Mesendoderm (in vitro differentiated cells): Measurements from ENCODE around the gene ZNF57.
"Not testable (repeated sequence)": the region's sequence is repeated elsewhere in the genome, so short reads cannot be mapped to it uniquely, and the experiment has no call there.

Source experiments
- DNase-seq: peaks from one replicate; pipeline ENCODE4 v3.0.0; 2013
- H2AK5ac ChIP-seq: 2 replicates; pipeline ENCODE4 v1.6.1; 2013; ENCODE audit warnings: low read length, inconsistent platforms
- H2BK120ac ChIP-seq: 2 replicates; pipeline ENCODE4 v1.6.1; 2013; ENCODE audit warnings: low read depth, mild to moderate bottlenecking, low read length, moderate library complexity, mixed read lengths
- H2BK15ac ChIP-seq: replicated peaks from 2 replicates; pipeline ENCODE4 v1.6.1; 2013; ENCODE audit warnings: low read depth, mild to moderate bottlenecking, moderate library complexity
- H2BK5ac ChIP-seq: 2 replicates; pipeline ENCODE4 v1.6.1; 2013; ENCODE audit warnings: low read length, inconsistent platforms
- H3K18ac ChIP-seq: 2 replicates; pipeline ENCODE4 v1.6.1; 2013; ENCODE audit warnings: mild to moderate bottlenecking, low read length, mixed read lengths
- H3K23ac ChIP-seq: one replicate; pipeline ENCODE4 v1.6.1; 2013; ENCODE audit warnings: low read length
- H3K27ac ChIP-seq: 2 replicates; pipeline ENCODE4 v1.5.1; 2013; ENCODE audit warnings: low read depth, mild to moderate bottlenecking, inconsistent platforms, low read length, moderate library complexity
- H3K27me3 ChIP-seq: 2 replicates; pipeline ENCODE4 v1.6.1; 2013; ENCODE audit warnings: low read length, control low read depth, mild to moderate bottlenecking, inconsistent platforms; ENCODE audit not compliant: insufficient read depth, poor library complexity
- H3K36me3 ChIP-seq: 2 replicates; pipeline ENCODE4 v1.6.1; 2013; ENCODE audit warnings: low read length, inconsistent platforms; ENCODE audit not compliant: control insufficient read depth, insufficient read depth
- H3K4ac ChIP-seq: one replicate; pipeline ENCODE4 v1.6.1; 2013; ENCODE audit warnings: low read depth, mild to moderate bottlenecking, low read length, moderate library complexity
- H3K4me1 ChIP-seq: 2 replicates; pipeline ENCODE4 v1.6.1; 2013; ENCODE audit warnings: low read depth, low read length, inconsistent platforms; ENCODE audit not compliant: control insufficient read depth
- H3K4me2 ChIP-seq: 2 replicates; pipeline ENCODE4 v1.6.1; 2013; ENCODE audit warnings: low read length
- H3K4me3 ChIP-seq: 2 replicates; pipeline ENCODE4 v1.5.1; 2013; ENCODE audit warnings: mild to moderate bottlenecking, low read length
- H3K56ac ChIP-seq: one replicate; pipeline ENCODE4 v1.6.1; 2013; ENCODE audit warnings: low read length
- H3K79me1 ChIP-seq: 2 replicates; pipeline ENCODE4 v1.6.1; 2013; ENCODE audit warnings: low read length, inconsistent platforms
- H3K79me2 ChIP-seq: 2 replicates; pipeline ENCODE4 v1.6.1; 2013; ENCODE audit warnings: mild to moderate bottlenecking, low read length; ENCODE audit not compliant: control insufficient read depth, insufficient read depth
- H3K9ac ChIP-seq: 2 replicates; pipeline ENCODE4 v1.6.1; 2013; ENCODE audit warnings: low read length, inconsistent platforms
- H4K5ac ChIP-seq: one replicate; pipeline ENCODE4 v1.6.1; 2013; ENCODE audit warnings: low read length
- H4K8ac ChIP-seq: one replicate; pipeline ENCODE4 v1.6.1; 2013; ENCODE audit warnings: low read depth, mild to moderate bottlenecking, control low read depth, low read length, moderate library complexity
- WGBS: extraction: QIAGEN DNeasy Blood & Tissue Kit; methylation state at CpG from one replicate; pipeline ENCODE4 v1.1.7; 2013; ENCODE audit warnings: low lambda C conversion rate, missing lambda C conversion rate; ENCODE audit not compliant: insufficient coverage; ENCODE audit errors: extremely low coverage; 5-methylcytosine and 5-hydroxymethylcytosine counted together

ZNF57 gene

GRCh38 chr19:2869618-2870017, 31.1 kb upstream of the ZNF57 start:
- H2BK5ac ChIP-seq = no peak overlapping the region
- no CpG with 5 or more reads among the region's 10 CpGs for WGBS
- no peak overlapping the region for H4K8ac ChIP-seq
- H3K56ac ChIP-seq = no peak overlapping the region
- no peak overlapping the region for H3K4me2 ChIP-seq
- H4K5ac ChIP-seq = no peak overlapping the region
- H3K23ac ChIP-seq = no peak overlapping the region
- H3K27me3 ChIP-seq = no peaks in the 10 kb centered on the region
- no peak overlapping the region for H3K27ac ChIP-seq
- H3K36me3 ChIP-seq = no peaks in the 10 kb centered on the region
- no peak overlapping the region for H2BK120ac ChIP-seq
- H2AK5ac ChIP-seq = no peak overlapping the region
- H3K4ac ChIP-seq = no peak overlapping the region
- no peaks in the 10 kb centered on the region for H3K79me1 ChIP-seq
- DNase-seq = no peak
- H3K9ac ChIP-seq = no peak overlapping the region
- no peaks in the 10 kb centered on the region for H3K4me1 ChIP-seq
- no peak overlapping the region for H2BK15ac ChIP-seq
- H3K4me3 ChIP-seq = no peak overlapping the region
- H3K79me2 ChIP-seq = no peaks in the 10 kb centered on the region
- H3K18ac ChIP-seq = no peak overlapping the region

GRCh38 chr19:2872175-2872574, 28.6 kb upstream of the ZNF57 start:
- WGBS = no CpG with 5 or more reads among the region's 11 CpGs

GRCh38 chr19:2877398-2878331, 23.1 kb upstream of the ZNF57 start:
- no peak overlapping the region for H2AK5ac ChIP-seq
- no peak overlapping the region for H3K23ac ChIP-seq
- H3K27ac ChIP-seq = no peak overlapping the region
- no peak overlapping the region for H3K9ac ChIP-seq
- no peaks in the 10 kb centered on the region for H3K79me2 ChIP-seq
- H4K8ac ChIP-seq = no peak overlapping the region
- no peak overlapping the region for H3K4me3 ChIP-seq
- H4K5ac ChIP-seq = no peak overlapping the region
- H3K36me3 ChIP-seq = no peaks in the 10 kb centered on the region
- no peak overlapping the region for H3K18ac ChIP-seq
- no peak for DNase-seq
- no peak overlapping the region for H2BK120ac ChIP-seq
- no peak overlapping the region for H2BK15ac ChIP-seq
- no peaks in the 10 kb centered on the region for H3K79me1 ChIP-seq
- no peak overlapping the region for H3K4ac ChIP-seq
- no peaks in the 10 kb centered on the region for H3K4me1 ChIP-seq
- H3K56ac ChIP-seq = no peak overlapping the region
- no CpG with 5 or more reads among the region's 32 CpGs for WGBS
- no peaks in the 10 kb centered on the region for H3K27me3 ChIP-seq
- H3K4me2 ChIP-seq = no peak overlapping the region
- no peak overlapping the region for H2BK5ac ChIP-seq

More at GRCh38 chr19:2872175-2872574, 28.6 kb upstream of the ZNF57 start:
- H2BK15ac ChIP-seq, H3K27ac ChIP-seq, H3K4me1 ChIP-seq, H2AK5ac ChIP-seq, H2BK5ac ChIP-seq, H3K79me1 ChIP-seq, H4K8ac ChIP-seq, H3K36me3 ChIP-seq, H3K4ac ChIP-seq, H4K5ac ChIP-seq, H3K18ac ChIP-seq, H3K9ac ChIP-seq, H3K56ac ChIP-seq, H3K79me2 ChIP-seq, H3K4me2 ChIP-seq, H3K27me3 ChIP-seq, H2BK120ac ChIP-seq, H3K23ac ChIP-seq, H3K4me3 ChIP-seq: not testable (repeated sequence)
- DNase-seq = peak; percentile 24

GRCh38 chr19:2883686-2884439, 16.9 kb upstream of the ZNF57 start:
- Histone ChIP-seq H4K5ac (no peak overlapping the region), H3K27me3 (no peaks in the 10 kb centered on the region), H3K4me2 (no peak overlapping the region), H2BK120ac (no peak overlapping the region), H2AK5ac (no peak overlapping the region), H3K36me3 (no peaks in the 10 kb centered on the region), H3K4me3 (no peak overlapping the region), H2BK5ac (no peak overlapping the region), H3K18ac (no peak overlapping the region), H3K27ac (no peak overlapping the region), H3K4me1 (no peaks in the 10 kb centered on the region), H3K4ac (no peak overlapping the region), H4K8ac (no peak overlapping the region), H3K56ac (no peak overlapping the region), H2BK15ac (no peak overlapping the region), H3K79me1 (no peaks in the 10 kb centered on the region), H3K79me2 (no peaks in the 10 kb centered on the region), H3K23ac (no peak overlapping the region), H3K9ac (no peak overlapping the region)
- no CpG with 5 or more reads among the region's 14 CpGs for WGBS
- no peak for DNase-seq

GRCh38 chr19:2885736-2886135, 15.0 kb upstream of the ZNF57 start:
- Histone ChIP-seq H3K56ac (no peak overlapping the region), H2AK5ac (no peak overlapping the region), H3K36me3 (no peaks in the 10 kb centered on the region), H4K5ac (no peak overlapping the region), H3K23ac (no peak overlapping the region), H2BK5ac (no peak overlapping the region), H3K4me3 (no peak overlapping the region), H3K9ac (no peak overlapping the region), H3K79me1 (no peaks in the 10 kb centered on the region), H3K18ac (no peak overlapping the region), H2BK120ac (no peak overlapping the region), H3K4me2 (no peak overlapping the region), H3K4me1 (no peaks in the 10 kb centered on the region), H4K8ac (no peak overlapping the region), H2BK15ac (no peak overlapping the region), H3K79me2 (no peaks in the 10 kb centered on the region), H3K27me3 (no peaks in the 10 kb centered on the region), H3K4ac (no peak overlapping the region), H3K27ac (no peak overlapping the region)
- WGBS = no CpG with 5 or more reads among the region's 17 CpGs
- DNase-seq = no peak
